Measurements from ENCODE around the gene KDELR1.

Gene KDELR1

DNA sequence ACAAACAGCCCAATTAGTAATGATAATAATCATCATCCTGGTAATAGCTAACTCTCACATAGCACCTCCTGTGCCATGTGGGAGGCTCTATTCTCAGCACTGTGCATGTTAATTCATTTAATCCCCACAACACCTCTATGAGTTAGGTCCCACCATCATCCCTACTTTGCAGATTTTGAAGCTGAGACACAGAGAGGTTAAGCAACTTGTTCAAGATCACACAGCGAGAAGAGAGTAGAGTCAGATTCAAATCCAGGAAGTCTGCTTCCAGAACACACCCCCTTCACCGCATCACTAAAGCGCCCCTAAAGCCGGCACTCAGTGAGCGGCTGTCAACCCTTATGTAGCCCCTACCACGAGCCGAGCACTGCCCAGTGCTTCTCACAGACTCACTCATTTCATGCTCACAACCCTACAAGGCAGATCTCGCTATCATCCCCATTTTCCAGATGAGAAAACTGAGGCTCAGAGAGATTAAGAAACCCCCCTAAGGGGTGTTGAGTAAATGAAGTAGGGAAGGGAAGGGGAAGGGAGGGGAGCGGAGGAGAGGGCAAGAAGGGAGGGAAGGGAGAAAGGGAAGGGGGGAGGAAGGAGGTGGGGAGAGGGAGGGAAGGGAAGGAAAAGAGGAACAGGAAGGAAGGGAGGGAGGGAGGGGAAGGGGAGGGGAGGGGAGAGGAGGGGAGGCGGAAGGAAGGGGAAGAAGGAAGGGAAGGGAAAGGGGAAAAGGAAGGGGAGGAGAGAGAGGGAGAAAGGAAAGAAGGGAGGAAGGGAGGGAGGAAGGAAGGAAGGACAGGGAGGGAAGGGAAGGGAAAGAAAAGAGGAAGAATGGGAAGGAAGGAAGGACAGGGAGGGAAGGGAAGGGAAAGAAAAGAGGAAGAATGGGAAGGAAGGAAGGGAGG is 49.6 kb downstream of the KDELR1 start:
- WGBS, 2 experiments (ENCODE audit: insufficient coverage in 2 of 2), result 90% methylated on average over 2 to 9 of the region's 10 CpGs
- Histone ChIP-seq H3K36me3 (ENCODE audit: control insufficient read depth, insufficient read depth, low read length) (no peaks in the 10 kb centered on the region), H3K4me1 (ENCODE audit: control insufficient read depth, insufficient read depth, low read length, poor library complexity, severe bottlenecking) (no peaks in the 10 kb centered on the region)

DNA sequence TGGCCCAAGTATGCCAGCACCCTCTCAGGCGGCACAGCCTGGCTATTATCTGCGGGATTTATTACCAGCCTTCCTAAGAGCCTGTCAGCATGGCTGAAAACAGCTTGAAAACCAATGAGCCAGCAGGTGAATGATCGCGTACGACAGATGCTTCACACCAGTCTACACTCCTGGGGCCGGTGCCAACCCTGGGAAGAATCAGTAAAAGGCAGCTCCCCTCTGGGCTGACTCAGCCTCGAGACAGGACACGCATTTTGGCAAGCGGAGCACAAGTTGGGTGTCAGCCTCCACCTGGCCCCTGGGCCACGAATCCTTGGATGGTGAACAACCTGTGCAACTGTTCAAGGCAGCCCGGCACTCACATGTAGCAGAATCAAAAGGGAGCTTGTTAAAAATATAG is 50.4 kb downstream of the KDELR1 start:
- WGBS, 2 experiments (ENCODE audit: insufficient coverage in 2 of 2), result 95 to 98% methylated on average over 9 to 11 of the region's 11 CpGs
- Histone ChIP-seq H3K36me3 (ENCODE audit: control insufficient read depth, insufficient read depth, low read length) (no peaks in the 10 kb centered on the region), H3K4me1 (ENCODE audit: control insufficient read depth, insufficient read depth, low read length, poor library complexity, severe bottlenecking) (no peaks in the 10 kb centered on the region), H3K27ac (ENCODE audit: low read depth, low read length, severe bottlenecking) (no peak overlapping the region), H3K9me3 (ENCODE audit: control insufficient read depth, low read length) (no peaks in the 10 kb centered on the region), H3K4me3 (ENCODE audit: extremely low read depth, insufficient read depth, low read length, poor library complexity, severe bottlenecking) (no peak overlapping the region)

More for the DNA sequence above, 49.6 kb downstream of the KDELR1 start:
- H3K9me3 ChIP-seq (ENCODE audit: control insufficient read depth, low read length), result no peaks in the 10 kb centered on the region
- no peak overlapping the region for H3K4me3 ChIP-seq (ENCODE audit: extremely low read depth, insufficient read depth, low read length, poor library complexity, severe bottlenecking)
- H3K27ac ChIP-seq (ENCODE audit: low read depth, low read length, severe bottlenecking), result no peak overlapping the region

DNA sequence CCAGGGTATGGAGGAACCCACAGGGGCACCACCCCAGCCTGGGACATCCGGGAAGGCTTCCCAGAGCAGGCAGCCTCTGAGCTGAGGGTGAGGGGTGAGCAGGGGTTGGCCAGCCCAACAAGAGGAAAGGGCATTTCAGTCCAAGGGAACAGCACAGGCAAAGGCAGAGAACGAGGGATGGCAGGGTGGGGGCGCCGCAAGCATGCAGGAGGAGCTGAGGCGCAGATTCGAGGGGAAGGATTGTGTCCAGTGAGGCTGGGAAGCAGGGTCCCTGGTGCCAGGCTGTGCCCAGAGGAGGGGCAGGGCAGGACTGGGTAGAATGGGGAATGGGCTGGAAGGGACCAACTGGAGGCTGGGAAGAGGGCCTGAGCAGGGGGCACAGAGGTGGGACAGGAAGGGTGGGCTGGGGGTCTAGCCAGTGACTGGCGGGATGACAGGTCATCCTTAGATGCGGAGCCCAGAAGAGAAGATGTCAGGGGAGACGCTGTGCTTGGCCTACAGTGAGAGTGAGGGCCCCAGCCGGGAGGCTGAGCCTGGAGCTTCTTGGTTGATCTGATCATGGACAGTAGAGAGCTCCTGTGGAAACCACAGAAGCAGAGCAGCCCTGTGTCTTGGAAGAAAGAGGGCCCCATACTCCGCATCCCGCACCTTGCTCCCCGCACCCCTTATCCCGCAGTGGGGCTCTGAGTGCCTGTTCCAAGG is 52.4 kb downstream of the KDELR1 start:
- no peaks in the 10 kb centered on the region for H3K36me3 ChIP-seq (ENCODE audit: control insufficient read depth, insufficient read depth, low read length)
- H3K4me3 ChIP-seq (ENCODE audit: extremely low read depth, insufficient read depth, low read length, poor library complexity, severe bottlenecking), result no peak overlapping the region
- no peaks in the 10 kb centered on the region for H3K4me1 ChIP-seq (ENCODE audit: control insufficient read depth, insufficient read depth, low read length, poor library complexity, severe bottlenecking)
- H3K27ac ChIP-seq (ENCODE audit: low read depth, low read length, severe bottlenecking), result no peak overlapping the region
- 90 to 94% methylated on average over 14 of the region's 14 CpGs for WGBS, 2 experiments (ENCODE audit: insufficient coverage in 2 of 2)
- no peaks in the 10 kb centered on the region for H3K9me3 ChIP-seq (ENCODE audit: control insufficient read depth, low read length)

DNA sequence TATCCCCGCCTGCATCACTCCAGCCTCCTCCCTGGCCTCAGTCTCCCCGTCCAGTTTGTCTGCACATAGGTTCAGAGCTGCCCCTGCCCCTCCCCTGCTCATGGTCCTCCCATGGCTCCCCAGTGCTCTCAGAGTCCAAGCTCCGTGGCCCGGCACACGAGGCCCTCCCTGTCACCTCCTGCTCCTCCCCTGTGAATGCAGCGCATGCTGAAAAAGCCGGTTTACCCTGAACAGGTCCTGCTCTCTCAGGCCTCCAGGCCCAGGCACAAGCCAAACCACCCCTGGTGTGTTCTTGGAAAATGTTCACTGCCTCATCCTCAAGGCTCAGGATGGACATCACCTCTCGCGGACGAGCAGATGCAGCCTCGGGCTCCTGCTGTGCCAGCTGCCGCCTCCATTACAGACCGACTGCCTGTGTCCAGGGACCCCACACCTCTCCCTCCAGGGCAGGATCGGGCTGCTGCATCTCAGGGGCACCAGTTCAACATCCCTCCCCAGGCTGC is 53.0 kb downstream of the KDELR1 start:
- Histone ChIP-seq H3K27ac (ENCODE audit: low read depth, low read length, severe bottlenecking) (no peak overlapping the region), H3K4me3 (ENCODE audit: extremely low read depth, insufficient read depth, low read length, poor library complexity, severe bottlenecking) (no peak overlapping the region), H3K36me3 (ENCODE audit: control insufficient read depth, insufficient read depth, low read length) (no peaks in the 10 kb centered on the region), H3K9me3 (ENCODE audit: control insufficient read depth, low read length) (no peaks in the 10 kb centered on the region), H3K4me1 (ENCODE audit: control insufficient read depth, insufficient read depth, low read length, poor library complexity, severe bottlenecking) (peaks cover 2% of the 10 kb centered on the region)
- 89 to 93% methylated on average over 11 to 13 of the region's 14 CpGs for WGBS, 2 experiments (ENCODE audit: insufficient coverage in 2 of 2)

DNA sequence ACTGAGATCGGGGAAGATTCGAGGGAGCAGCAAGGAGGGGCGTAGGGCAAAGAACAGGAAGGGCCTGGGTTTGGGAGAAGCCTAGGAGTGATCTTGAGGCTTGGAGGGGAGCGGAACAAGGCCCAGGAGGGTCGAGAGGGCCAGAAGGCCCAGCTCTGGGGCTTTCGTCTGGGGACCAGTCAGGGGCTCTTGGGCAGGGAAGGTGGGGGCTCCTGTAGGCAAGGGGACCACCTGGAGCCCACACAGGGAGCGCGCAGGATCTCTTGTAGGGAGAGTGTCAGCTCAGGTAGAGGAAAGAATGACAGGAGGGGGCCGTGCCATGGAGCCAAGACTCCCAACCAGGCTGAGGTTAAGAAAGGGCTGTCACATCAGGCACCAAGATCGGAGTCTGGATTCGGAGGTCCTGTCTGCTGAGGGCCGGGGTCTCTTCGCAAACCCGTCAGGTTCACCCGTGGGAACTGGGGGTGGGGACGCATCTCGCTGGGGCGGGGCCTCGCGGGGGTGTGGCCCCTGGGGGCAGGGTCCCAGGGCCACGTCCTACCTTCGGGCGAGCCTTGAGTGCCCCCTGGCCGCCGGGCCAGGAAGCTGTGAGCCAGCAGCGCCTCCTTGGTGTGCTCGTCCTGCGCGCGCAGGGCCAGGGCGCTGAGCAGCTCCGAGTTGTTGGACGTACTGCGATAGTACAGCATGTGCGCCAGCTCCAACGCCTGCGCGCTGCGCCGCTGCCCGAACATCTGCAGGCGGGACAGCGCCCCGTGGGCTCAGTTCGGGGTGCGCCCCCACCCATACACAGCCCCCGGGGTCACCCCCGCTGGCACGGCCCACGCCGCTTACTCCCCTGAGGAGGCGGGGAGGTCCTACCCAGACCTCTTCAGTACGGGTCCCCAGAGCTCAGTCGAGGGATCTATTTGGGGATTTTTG is 57.6 kb downstream of the KDELR1 start:
- Histone ChIP-seq H3K36me3 (ENCODE audit: control insufficient read depth, insufficient read depth, low read length) (peaks cover 23% of the 10 kb centered on the region), H3K4me3 (ENCODE audit: extremely low read depth, insufficient read depth, low read length, poor library complexity, severe bottlenecking) (peak overlapping the region; percentile 20), H3K27ac (ENCODE audit: low read depth, low read length, severe bottlenecking) (peak overlapping the region; percentile 45), H3K4me1 (ENCODE audit: control insufficient read depth, insufficient read depth, low read length, poor library complexity, severe bottlenecking) (peaks cover 4% of the 10 kb centered on the region), H3K9me3 (ENCODE audit: control insufficient read depth, low read length) (no peaks in the 10 kb centered on the region)
- WGBS, 2 experiments (ENCODE audit: insufficient coverage in 2 of 2), result 30 to 31% methylated on average over 23 to 30 of the region's 54 CpGs

DNA sequence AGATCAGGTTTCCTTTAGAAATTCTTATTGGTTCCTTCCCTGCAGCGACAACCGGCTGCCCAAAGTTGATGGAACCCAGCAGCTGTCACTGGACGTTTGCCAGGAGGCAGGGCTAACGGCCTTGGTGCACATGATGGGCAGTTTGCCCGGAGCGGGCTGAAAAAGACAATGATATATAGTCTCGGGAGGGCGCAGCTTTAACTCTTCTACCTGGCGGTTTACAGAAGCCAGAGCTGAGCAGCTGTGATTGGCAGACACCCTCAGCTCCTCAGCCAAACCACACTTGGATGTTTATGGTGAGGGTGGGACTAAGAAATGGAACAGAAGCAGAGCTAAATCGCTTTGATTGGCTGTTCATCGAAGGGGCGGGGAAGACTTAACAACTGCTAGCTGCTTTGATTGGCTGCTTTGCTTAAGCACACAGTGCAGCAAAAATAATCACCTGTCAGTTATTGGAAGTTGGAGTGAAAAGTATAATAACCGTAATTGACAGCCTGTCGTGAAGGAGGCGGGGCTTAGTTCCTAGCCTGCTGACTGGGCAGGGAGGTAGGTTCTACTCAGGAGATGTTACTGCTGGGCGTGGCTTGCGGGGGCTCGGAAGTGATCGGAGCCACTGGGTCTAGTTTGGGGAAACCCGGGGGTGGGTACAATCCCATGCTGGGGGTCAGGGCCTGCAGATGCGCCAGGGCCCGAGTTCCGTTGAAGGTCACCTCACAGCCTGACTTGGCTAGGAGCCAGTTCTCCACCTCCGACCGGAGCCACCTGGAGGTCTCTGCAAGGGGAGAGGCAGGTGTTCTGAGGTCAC is 58.5 kb downstream of the KDELR1 start:
- WGBS, 2 experiments (ENCODE audit: insufficient coverage in 2 of 2), result 24 to 31% methylated on average over 17 to 25 of the region's 25 CpGs
- Histone ChIP-seq H3K9me3 (ENCODE audit: control insufficient read depth, low read length) (no peaks in the 10 kb centered on the region), H3K4me1 (ENCODE audit: control insufficient read depth, insufficient read depth, low read length, poor library complexity, severe bottlenecking) (peaks cover 4% of the 10 kb centered on the region), H3K4me3 (ENCODE audit: extremely low read depth, insufficient read depth, low read length, poor library complexity, severe bottlenecking) (peak overlapping the region; percentile 5), H3K36me3 (ENCODE audit: control insufficient read depth, insufficient read depth, low read length) (peaks cover 31% of the 10 kb centered on the region), H3K27ac (ENCODE audit: low read depth, low read length, severe bottlenecking) (peak overlapping the region; percentile 45)
